Measurements from ENCODE around the gene MEGF8.

- TF ChIP-seq CTCF (IDR thresholded peaks at IDR 0.05; ENCODE audit: low read depth, low read length, missing input control) (no peak), GABPA (IDR thresholded peaks at IDR 0.05 in 1 of 2, conservative IDR thresholded peaks at IDR 0.05 in 1 of 2) (no peak), REST (IDR thresholded peaks at IDR 0.05) (no peak), TAF1 (conservative IDR thresholded peaks at IDR 0.05) (no peak), RAD21 (IDR thresholded peaks at IDR 0.05) (no peak), MAX (IDR thresholded peaks at IDR 0.05) (no peak), RXRA (IDR thresholded peaks at IDR 0.05) (no peak), JUND (IDR thresholded peaks at IDR 0.05) (no peak), SP1 (IDR thresholded peaks at IDR 0.05) (no peak), EGR1 (IDR thresholded peaks at IDR 0.05; ENCODE audit: low read depth in 2 of 2) (no peak), YY1 (IDR thresholded peaks at IDR 0.05) (no peak)
- TF ChIP-seq, protein P1, sequence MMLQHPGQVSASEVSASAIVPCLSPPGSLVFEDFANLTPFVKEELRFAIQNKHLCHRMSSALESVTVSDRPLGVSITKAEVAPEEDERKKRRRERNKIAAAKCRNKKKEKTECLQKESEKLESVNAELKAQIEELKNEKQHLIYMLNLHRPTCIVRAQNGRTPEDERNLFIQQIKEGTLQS (IDR thresholded peaks at IDR 0.05) = no peak
- TF ChIP-seq, protein P2, sequence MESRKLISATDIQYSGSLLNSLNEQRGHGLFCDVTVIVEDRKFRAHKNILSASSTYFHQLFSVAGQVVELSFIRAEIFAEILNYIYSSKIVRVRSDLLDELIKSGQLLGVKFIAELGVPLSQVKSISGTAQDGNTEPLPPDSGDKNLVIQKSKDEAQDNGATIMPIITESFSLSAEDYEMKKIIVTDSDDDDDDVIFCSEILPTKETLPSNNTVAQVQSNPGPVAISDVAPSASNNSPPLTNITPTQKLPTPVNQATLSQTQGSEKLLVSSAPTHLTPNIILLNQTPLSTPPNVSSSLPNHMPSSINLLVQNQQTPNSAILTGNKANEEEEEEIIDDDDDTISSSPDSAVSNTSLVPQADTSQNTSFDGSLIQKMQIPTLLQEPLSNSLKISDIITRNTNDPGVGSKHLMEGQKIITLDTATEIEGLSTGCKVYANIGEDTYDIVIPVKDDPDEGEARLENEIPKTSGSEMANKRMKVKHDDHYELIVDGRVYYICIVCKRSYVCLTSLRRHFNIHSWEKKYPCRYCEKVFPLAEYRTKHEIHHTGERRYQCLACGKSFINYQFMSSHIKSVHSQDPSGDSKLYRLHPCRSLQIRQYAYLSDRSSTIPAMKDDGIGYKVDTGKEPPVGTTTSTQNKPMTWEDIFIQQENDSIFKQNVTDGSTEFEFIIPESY (IDR thresholded peaks at IDR 0.05) = no peak
Measured at GRCh38 chr19:42362891-42363440, 37.5 kb downstream of the MEGF8 start.

All from liver (tissue), 3 donors.